Mucosa of stomach (tissue), 1 donor: ENCODE results near the gene SH3GLB2.

Source experiments
- H3K27me3 ChIP-seq: one replicate; pipeline ENCODE4 v1.7.0; 2013; ENCODE audit warnings: mild to moderate bottlenecking, low read length; ENCODE audit not compliant: control insufficient read depth, insufficient read depth
- H3K36me3 ChIP-seq: one replicate; pipeline ENCODE4 v1.7.0; 2013; ENCODE audit warnings: low read length; ENCODE audit not compliant: control insufficient read depth, insufficient read depth
- H3K4me1 ChIP-seq: one replicate; pipeline ENCODE4 v1.7.0; 2013; ENCODE audit warnings: mild to moderate bottlenecking, low read length; ENCODE audit not compliant: control insufficient read depth, insufficient read depth
- H3K4me3 ChIP-seq: one replicate; pipeline ENCODE4 v1.7.0; 2013; ENCODE audit warnings: low read length
- H3K9ac ChIP-seq: one replicate; pipeline ENCODE4 v1.7.0; 2013; ENCODE audit warnings: mild to moderate bottlenecking, low read length, moderate library complexity
- H3K9me3 ChIP-seq: one replicate; pipeline ENCODE4 v1.7.0; 2013; ENCODE audit warnings: mild to moderate bottlenecking, low read length, moderate library complexity; ENCODE audit not compliant: control insufficient read depth
- donor health status: Pancreatic carcinoma.

Gene SH3GLB2

DNA sequence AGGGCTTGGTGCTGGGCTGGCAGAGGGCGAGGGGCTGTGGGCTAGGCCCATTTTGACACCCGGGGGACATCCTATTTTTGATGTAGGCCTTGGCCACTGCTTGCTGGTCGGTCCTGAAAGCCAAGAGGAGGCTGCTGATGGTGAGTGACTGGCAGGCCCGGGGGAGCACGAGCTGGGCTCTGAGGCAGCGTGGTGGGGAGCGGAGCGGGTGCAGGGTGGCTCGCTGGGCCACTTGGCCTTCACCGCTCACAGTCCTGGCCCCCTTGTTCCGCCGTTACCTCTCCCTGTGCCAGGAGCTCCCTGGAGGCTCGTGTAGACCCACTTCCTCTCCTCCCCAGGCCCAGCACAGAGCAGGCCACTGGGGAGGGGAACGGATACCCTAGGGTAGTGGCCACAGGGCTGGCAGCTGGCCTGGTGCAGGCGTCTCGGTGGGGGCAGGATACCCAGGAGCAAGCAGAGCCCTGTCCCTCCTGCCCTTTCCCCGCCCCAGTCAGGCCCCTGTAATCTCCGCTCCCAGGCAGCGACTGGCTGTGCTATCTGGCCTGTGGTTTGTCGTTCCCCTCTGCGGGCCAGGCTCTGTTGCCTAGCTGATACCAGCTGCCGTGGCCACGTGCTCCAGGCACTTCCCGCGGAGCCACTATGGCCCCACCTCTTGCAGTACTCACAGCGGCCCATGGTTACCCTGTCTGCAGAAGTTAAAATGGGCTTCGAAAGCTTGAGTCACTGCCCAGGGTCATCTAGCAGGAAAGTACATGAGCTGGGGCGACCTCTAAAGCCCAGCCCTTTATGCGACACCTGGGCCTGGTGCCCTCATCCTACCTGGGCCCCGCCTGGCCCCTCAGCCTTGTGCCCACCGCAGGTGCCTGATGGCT lies 41.1 kb upstream of the SH3GLB2 start:
- no peaks in the 10 kb centered on the region for H3K27me3 ChIP-seq
- no peaks in the 10 kb centered on the region for H3K9me3 ChIP-seq
- peaks cover 40% of the 10 kb centered on the region for H3K4me1 ChIP-seq
- peak overlapping the region; percentile 50 for H3K9ac ChIP-seq
- no peak overlapping the region for H3K4me3 ChIP-seq
- H3K36me3 ChIP-seq: peaks cover 7% of the 10 kb centered on the region

DNA sequence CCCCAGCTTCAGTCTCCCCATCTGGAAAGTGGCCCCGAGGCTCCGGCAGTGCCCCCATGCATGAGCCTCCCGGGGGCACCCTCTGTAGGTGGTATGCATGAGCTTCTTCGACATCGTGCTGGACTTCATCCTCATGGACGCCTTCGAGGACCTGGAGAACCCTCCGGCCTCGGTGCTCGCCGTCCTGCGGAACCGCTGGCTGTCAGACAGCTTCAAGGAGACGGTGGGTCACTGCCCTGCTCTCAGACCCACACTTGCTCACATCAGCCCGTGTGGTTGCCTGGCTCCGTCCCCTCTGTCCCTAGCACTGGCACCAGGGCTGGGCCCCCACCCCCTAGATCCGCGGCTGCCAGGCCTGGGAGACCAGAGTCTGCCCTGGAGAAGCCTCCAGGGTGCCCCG lies 40.0 kb upstream of the SH3GLB2 start:
- H3K4me1 ChIP-seq: peaks cover 40% of the 10 kb centered on the region
- no peak overlapping the region for H3K9ac ChIP-seq
- H3K9me3 ChIP-seq: no peaks in the 10 kb centered on the region
- H3K36me3 ChIP-seq: peaks cover 7% of the 10 kb centered on the region
- H3K4me3 ChIP-seq: no peak overlapping the region
- no peaks in the 10 kb centered on the region for H3K27me3 ChIP-seq

GRCh38 chr9:129064499-129064908 lies 36.4 kb upstream of the SH3GLB2 start:
- peaks cover 14% of the 10 kb centered on the region for H3K36me3 ChIP-seq
- H3K4me3 ChIP-seq: no peak overlapping the region
- peaks cover 18% of the 10 kb centered on the region for H3K4me1 ChIP-seq
- no peaks in the 10 kb centered on the region for H3K27me3 ChIP-seq
- no peak overlapping the region for H3K9ac ChIP-seq
- no peaks in the 10 kb centered on the region for H3K9me3 ChIP-seq

DNA sequence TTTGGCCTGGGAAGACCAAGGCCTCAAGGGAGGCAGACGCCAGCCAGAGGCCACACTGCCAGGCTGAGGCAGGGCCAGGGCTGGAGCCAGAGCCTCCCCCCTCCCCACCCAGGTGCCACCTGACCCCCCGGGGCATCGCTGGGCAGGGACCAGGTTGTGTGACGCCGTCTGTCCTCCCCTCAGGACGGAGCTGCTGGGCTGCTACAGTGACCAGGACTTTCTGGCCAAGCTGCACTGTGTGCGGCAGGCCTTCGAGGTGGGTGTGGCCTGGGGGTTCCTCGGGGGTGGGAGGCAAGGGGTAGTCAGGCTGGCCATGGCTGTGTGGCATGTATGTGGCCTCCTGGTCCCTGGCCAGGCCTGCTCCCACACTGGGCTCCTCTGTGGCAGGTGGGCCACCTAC lies 34.9 kb upstream of the SH3GLB2 start:
- Histone ChIP-seq H3K9me3 (no peaks in the 10 kb centered on the region), H3K9ac (no peak overlapping the region), H3K36me3 (peaks cover 14% of the 10 kb centered on the region)

DNA sequence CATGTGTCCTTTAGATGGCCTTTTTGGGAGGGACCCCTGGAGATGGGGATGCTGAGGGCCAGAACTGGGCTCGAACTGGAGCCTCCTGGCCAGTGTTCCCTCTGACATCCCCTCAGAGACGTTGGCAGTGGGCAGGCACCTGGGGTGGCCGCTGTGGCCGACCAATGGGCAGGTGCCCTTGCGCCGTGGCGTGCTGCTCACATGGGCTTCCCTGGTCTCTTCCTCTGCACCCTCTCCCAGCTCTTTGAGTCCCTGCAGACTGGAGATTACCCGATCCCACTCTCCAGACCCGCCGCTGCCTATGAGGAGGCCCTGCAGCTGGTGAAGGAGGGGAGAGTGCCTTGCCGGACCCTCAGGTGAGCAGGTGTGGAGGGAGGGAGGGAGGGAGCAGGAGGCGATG lies 32.9 kb upstream of the SH3GLB2 start:
- Histone ChIP-seq H3K9me3 (no peaks in the 10 kb centered on the region), H3K4me3 (no peak overlapping the region), H3K27me3 (no peaks in the 10 kb centered on the region), H3K9ac (no peak overlapping the region), H3K4me1 (peaks cover 14% of the 10 kb centered on the region), H3K36me3 (peaks cover 6% of the 10 kb centered on the region)

More for the DNA sequence above, 34.9 kb upstream of the SH3GLB2 start:
- H3K4me3 ChIP-seq: no peak overlapping the region
- peaks cover 14% of the 10 kb centered on the region for H3K4me1 ChIP-seq
- no peaks in the 10 kb centered on the region for H3K27me3 ChIP-seq

GRCh38 chr9:129059796-129060785 lies 32.0 kb upstream of the SH3GLB2 start:
- H3K9ac ChIP-seq: no peak overlapping the region
- H3K4me3 ChIP-seq: no peak overlapping the region
- no peaks in the 10 kb centered on the region for H3K9me3 ChIP-seq
- peaks cover 14% of the 10 kb centered on the region for H3K4me1 ChIP-seq
- H3K36me3 ChIP-seq: peaks cover 6% of the 10 kb centered on the region
- no peaks in the 10 kb centered on the region for H3K27me3 ChIP-seq

GRCh38 chr9:129058965-129059795 lies 31.0 kb upstream of the SH3GLB2 start:
- H3K4me3 ChIP-seq: no peak overlapping the region
- peak overlapping the region; percentile 28 for H3K9ac ChIP-seq
- H3K4me1 ChIP-seq: peaks cover 14% of the 10 kb centered on the region
- no peaks in the 10 kb centered on the region for H3K9me3 ChIP-seq
- no peaks in the 10 kb centered on the region for H3K27me3 ChIP-seq
- peaks cover 6% of the 10 kb centered on the region for H3K36me3 ChIP-seq

DNA sequence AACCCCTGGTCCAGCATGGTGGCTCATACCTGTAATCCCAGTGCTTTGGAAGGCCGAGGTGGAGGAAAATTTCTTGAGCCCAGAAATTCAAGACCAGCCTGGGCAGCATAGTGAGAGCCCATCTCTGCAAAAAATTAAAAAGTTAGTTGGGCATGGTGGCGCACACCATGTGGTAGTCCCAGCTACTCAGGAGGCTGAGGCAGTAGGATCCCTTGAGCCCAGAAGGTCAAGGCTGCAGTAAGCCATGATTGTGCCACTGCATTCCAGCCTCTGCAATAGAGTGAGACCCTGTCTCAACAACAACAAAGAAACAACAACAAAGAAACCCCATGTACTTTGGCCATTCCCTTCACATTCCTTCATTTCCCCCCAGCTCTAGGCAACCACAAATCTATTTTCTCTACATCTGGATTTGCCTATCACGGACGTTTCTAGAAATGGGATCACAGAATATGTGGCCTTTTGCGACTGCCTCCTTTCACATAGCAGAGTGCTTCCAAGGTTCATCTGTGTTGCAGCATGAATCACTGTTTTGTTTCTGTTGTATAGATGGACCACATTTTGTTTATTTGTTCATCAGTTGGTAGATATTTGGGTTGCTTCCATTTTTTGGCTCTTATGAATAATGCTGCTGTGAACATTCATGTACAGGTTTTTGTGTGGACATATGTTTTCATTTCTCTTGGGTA lies 26.2 kb upstream of the SH3GLB2 start:
- Histone ChIP-seq H3K36me3 (no peaks in the 10 kb centered on the region), H3K4me3 (no peak overlapping the region), H3K9me3 (no peaks in the 10 kb centered on the region), H3K9ac (no peak overlapping the region), H3K4me1 (peaks cover 28% of the 10 kb centered on the region), H3K27me3 (no peaks in the 10 kb centered on the region)

- Histone ChIP-seq H3K27me3 (no peaks in the 10 kb centered on the region), H3K4me1 (peaks cover 21% of the 10 kb centered on the region), H3K36me3 (peaks cover 3% of the 10 kb centered on the region), H3K4me3 (no peak overlapping the region), H3K9ac (no peak overlapping the region), H3K9me3 (no peaks in the 10 kb centered on the region)
These were observed 24.9 kb upstream of the SH3GLB2 start for GRCh38 chr9:129053020-129053419.

GRCh38 chr9:129052592-129052991 lies 24.5 kb upstream of the SH3GLB2 start:
- Histone ChIP-seq H3K4me1 (peaks cover 21% of the 10 kb centered on the region), H3K36me3 (peaks cover 3% of the 10 kb centered on the region), H3K4me3 (no peak overlapping the region), H3K9ac (peak overlapping the region; percentile 53), H3K9me3 (no peaks in the 10 kb centered on the region), H3K27me3 (no peaks in the 10 kb centered on the region)

DNA sequence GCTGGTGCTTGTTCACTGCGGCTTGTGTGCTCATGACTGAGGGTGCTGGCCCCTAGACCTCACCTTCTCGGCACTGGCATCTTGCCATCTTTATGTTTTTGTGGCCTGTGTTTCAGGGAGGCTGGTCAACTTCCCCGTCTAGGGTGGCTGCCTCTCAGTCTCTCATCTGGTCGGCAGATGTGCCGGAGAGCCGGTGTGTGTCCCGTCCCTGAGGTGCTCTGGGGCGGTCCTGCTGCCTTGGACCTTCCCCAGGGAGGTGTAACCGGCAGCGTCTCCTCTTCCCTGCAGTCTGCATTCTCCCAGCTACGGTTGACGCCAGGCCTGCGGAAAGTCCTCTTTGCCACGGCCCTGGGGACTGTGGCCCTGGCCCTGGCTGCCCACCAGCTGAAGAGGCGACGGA lies 13.9 kb upstream of the SH3GLB2 start:
- H3K36me3 ChIP-seq: no peaks in the 10 kb centered on the region
- H3K9ac ChIP-seq: no peak overlapping the region

More for the DNA sequence above, 13.9 kb upstream of the SH3GLB2 start:
- H3K4me3 ChIP-seq: no peak overlapping the region
- no peaks in the 10 kb centered on the region for H3K9me3 ChIP-seq
- H3K27me3 ChIP-seq: no peaks in the 10 kb centered on the region
- peaks cover 16% of the 10 kb centered on the region for H3K4me1 ChIP-seq
